WTC11 (cell line): Measurements from ENCODE around the gene ACSS3. TPM values are rescaled to one million over a fixed set of nuclear protein-coding genes. Genes with fewer than 3 reads are reported as not detected.

Experiments
- ATAC-seq: fragments of 200-7000 bp; cut with Tn5 transposase; 2 replicates; pipeline ENCODE4 v1.10.0; 2021; ENCODE audit warnings: mild to moderate bottlenecking, moderate library complexity
- CTCF ChIA-PET: fragments of 300-600 bp; sonication (Branson Sonifier 250); formaldehyde crosslinking; loops from one replicate; lab custom pipeline; 2021; ENCODE audit warnings: antibody characterized with exemption; lab: Charles Lee
- POLR2A ChIA-PET: fragments of 350-600 bp; sonication (Branson Sonifier 250); formaldehyde crosslinking; loops from one replicate; lab custom pipeline; 2021; ENCODE audit warnings: antibody characterized with exemption; lab: Charles Lee
- DNase-seq: peaks from one replicate; pipeline ENCODE4 v3.0.0; 2021; ENCODE audit warnings: low spot score
- H3K27ac Mint-ChIP-seq: 2 replicates; pipeline ENCODE4 v1.8.0; 2021; ENCODE audit warnings: mixed read lengths
- H3K27me3 Mint-ChIP-seq: 2 replicates; pipeline ENCODE4 v1.8.0; 2021; ENCODE audit warnings: low read depth, mild to moderate bottlenecking, moderate library complexity, mixed read lengths
- H3K36me3 Mint-ChIP-seq: 2 replicates; pipeline ENCODE4 v1.8.0; 2021; ENCODE audit warnings: mixed read lengths
- H3K4me1 Mint-ChIP-seq: 2 replicates; pipeline ENCODE4 v1.8.0; 2022; ENCODE audit warnings: mixed read lengths
- H3K4me3 Mint-ChIP-seq: 2 replicates; pipeline ENCODE4 v1.8.0; 2021; ENCODE audit warnings: mild to moderate bottlenecking, moderate library complexity, mixed read lengths
- H3K9me3 Mint-ChIP-seq: 2 replicates; pipeline ENCODE4 v1.8.0; 2021; ENCODE audit warnings: mixed read lengths
- ARID4B ChIP-seq: sonication (generic); formaldehyde crosslinking; IDR thresholded peaks from 2 replicates; pipeline ENCODE4 v1.8.0; 2023; ENCODE audit warnings: missing genetic modification reagents, mild to moderate bottlenecking, borderline replicate concordance
- CBFB ChIP-seq: sonication (generic); formaldehyde crosslinking; IDR thresholded peaks from 2 replicates; pipeline ENCODE4 v1.8.1; 2022; ENCODE audit warnings: mild to moderate bottlenecking, low read depth, missing genetic modification reagents
- CDX4 ChIP-seq: fragments of 250-450 bp; sonication (Bioruptor Pico); IDR thresholded peaks from 2 replicates; pipeline ENCODE4 v1.9.0; 2021; ENCODE audit warnings: moderate library complexity, mild to moderate bottlenecking, inconsistent platforms, borderline replicate concordance
- FOXK1 ChIP-seq: sonication (generic); formaldehyde crosslinking; IDR thresholded peaks from 2 replicates; pipeline ENCODE4 v1.8.0; 2022; ENCODE audit warnings: mild to moderate bottlenecking, moderate library complexity, missing genetic modification reagents
- FOXP1 ChIP-seq: sonication (generic); formaldehyde crosslinking; IDR thresholded peaks from 2 replicates; pipeline ENCODE4 v1.8.0; 2022; ENCODE audit warnings: missing genetic modification reagents, mild to moderate bottlenecking, moderate library complexity, borderline replicate concordance
- FOXP4 ChIP-seq: sonication (generic); formaldehyde crosslinking; IDR thresholded peaks from 2 replicates; pipeline ENCODE4 v1.8.0; 2022; ENCODE audit warnings: mild to moderate bottlenecking, missing genetic modification reagents
- GABPB1 ChIP-seq: sonication (generic); formaldehyde crosslinking; IDR thresholded peaks from 2 replicates; pipeline ENCODE4 v1.8.1; 2023; ENCODE audit warnings: mild to moderate bottlenecking, missing genetic modification reagents
- GRHL2 ChIP-seq: fragments of 250-450 bp; sonication (Bioruptor Pico); IDR thresholded peaks from 2 replicates; pipeline ENCODE4 v1.8.0; 2022; ENCODE audit warnings: mild to moderate bottlenecking, moderate library complexity; ENCODE audit not compliant: insufficient replicate concordance, severe bottlenecking
- GTF2I ChIP-seq: fragments of 250-450 bp; sonication (Bioruptor Pico); conservative IDR thresholded peaks from 2 replicates; pipeline ENCODE4 v1.4.0; 2021; ENCODE audit warnings: mild to moderate bottlenecking
- NFATC4 ChIP-seq: fragments of 250-450 bp; sonication (Bioruptor Pico); IDR thresholded peaks from 2 replicates; pipeline ENCODE4 v1.9.0; 2021; ENCODE audit warnings: mild to moderate bottlenecking
- NR2C2 ChIP-seq: sonication (generic); formaldehyde crosslinking; IDR thresholded peaks from 2 replicates; pipeline ENCODE4 v1.8.0; 2022; ENCODE audit warnings: mild to moderate bottlenecking, missing genetic modification reagents
- NR3C1 ChIP-seq: sonication (generic); formaldehyde crosslinking; conservative IDR thresholded peaks from 2 replicates; pipeline ENCODE4 v1.8.1; 2023; ENCODE audit warnings: low read depth, mild to moderate bottlenecking, missing genetic modification reagents
- OVOL2 ChIP-seq: fragments of 250-450 bp; sonication (Bioruptor Pico); IDR thresholded peaks from 2 replicates; pipeline ENCODE4 v1.9.0; 2021; ENCODE audit warnings: mild to moderate bottlenecking, borderline replicate concordance
- RELA ChIP-seq: sonication (generic); formaldehyde crosslinking; IDR thresholded peaks from 2 replicates; pipeline ENCODE4 v1.8.1; 2022; ENCODE audit warnings: missing genetic modification reagents, mild to moderate bottlenecking, borderline replicate concordance
- ZNF121 ChIP-seq: sonication (generic); formaldehyde crosslinking; IDR thresholded peaks from 2 replicates; pipeline ENCODE4 v1.8.0; 2023; ENCODE audit warnings: missing genetic modification reagents
- ZNF263 ChIP-seq: sonication (generic); formaldehyde crosslinking; IDR thresholded peaks from 2 replicates; pipeline ENCODE4 v1.8.1; 2022; ENCODE audit warnings: low read depth, mild to moderate bottlenecking, moderate library complexity, missing genetic modification reagents
- ZNF423 ChIP-seq: fragments of 250-450 bp; sonication (Bioruptor Pico); IDR thresholded peaks from 2 replicates; pipeline ENCODE4 v2.1.2; 2022; ENCODE audit warnings: mild to moderate bottlenecking, moderate library complexity
- ZNF532 ChIP-seq: fragments of 250-450 bp; sonication (Bioruptor Pico); IDR thresholded peaks from 2 replicates; pipeline ENCODE4 v1.9.0; 2021; ENCODE audit warnings: mild to moderate bottlenecking, borderline replicate concordance
- ZSCAN18 ChIP-seq: fragments of 250-450 bp; sonication (Bioruptor Pico); IDR thresholded peaks from 2 replicates; pipeline ENCODE4 v2.1.2; 2022; ENCODE audit warnings: mild to moderate bottlenecking, moderate library complexity
- total RNA-seq: library from RNA; stranded (reverse); gene quantifications from 3 replicates; pipeline ENCODE4 v1.2.3, GENCODE V29; 2021

Gene ACSS3
- total RNA-seq, 1 experiment from 2014 or later = 18.6 TPM

GRCh38 chr12:81095501-81096232, 17.8 kb downstream of the ACSS3 start:
- POLR2A ChIA-PET = no interaction called here
- ATAC-seq = no peak
- CTCF ChIA-PET = no interaction called here
- Mint-ChIP-seq H3K9me3 (no peaks in the 10 kb centered on the region), H3K27me3 (no peaks in the 10 kb centered on the region)
- no peak for DNase-seq
- TF ChIP-seq NFATC4 (CRISPR knock-in tag) = no peak
- TF ChIP-seq CBFB (CRISPR knock-in tag) = no peak
- TF ChIP-seq ZSCAN18 (CRISPR knock-in tag) = no peak
- TF ChIP-seq OVOL2 (CRISPR knock-in tag) = no peak
- TF ChIP-seq RELA (CRISPR knock-in tag) = no peak
- no peak for TF ChIP-seq FOXK1 (CRISPR knock-in tag)
- TF ChIP-seq NR3C1 = no peak
- no peak for TF ChIP-seq FOXP1 (CRISPR knock-in tag)
- TF ChIP-seq FOXP4 = no peak
- no peak for TF ChIP-seq ZNF121
- TF ChIP-seq NR2C2 (CRISPR knock-in tag) = no peak
- TF ChIP-seq, all 79 proteins: peak for 0
- Mint-ChIP-seq H3K4me3 (no peak overlapping the region), H3K27ac (no peak overlapping the region), H3K4me1 (0 out of 2 replicates have a peak, but pooled peaks cover 2% of the 10 kb centered on the region), H3K36me3 (no peaks in the 10 kb centered on the region)

- no peak overlapping the region for H3K27ac Mint-ChIP-seq
- DNase-seq (no peak), ATAC-seq (no peak)
- H3K4me1 Mint-ChIP-seq = peaks cover 14% of the 10 kb centered on the region
- POLR2A ChIA-PET = no interaction called here
- no peaks in the 10 kb centered on the region for H3K36me3 Mint-ChIP-seq
- H3K27me3 Mint-ChIP-seq = no peaks in the 10 kb centered on the region
- CTCF ChIA-PET = interaction anchor here (1.3 kb wide), 1 partner anchor 23 kb away, joined by 5 read pairs; no protein-coding TSS in a partner anchor
- H3K4me3 Mint-ChIP-seq = no peak overlapping the region
- no peaks in the 10 kb centered on the region for H3K9me3 Mint-ChIP-seq
- TF ChIP-seq ZNF423 (CRISPR knock-in tag) = no peak
- no peak for TF ChIP-seq ARID4B (CRISPR knock-in tag)
- no peak for TF ChIP-seq RELA (CRISPR knock-in tag)
- TF ChIP-seq ZNF263 (CRISPR knock-in tag) = no peak
- no peak for TF ChIP-seq FOXP1 (CRISPR knock-in tag)
- TF ChIP-seq ZNF532 (CRISPR knock-in tag) = no peak
- TF ChIP-seq ZSCAN18 (CRISPR knock-in tag) = no peak
- TF ChIP-seq GTF2I (CRISPR knock-in tag) = no peak
- no peak for TF ChIP-seq GRHL2 (CRISPR knock-in tag)
- TF ChIP-seq GABPB1 (CRISPR knock-in tag) = no peak
- TF ChIP-seq CDX4 (CRISPR knock-in tag) = no peak
Measured at GRCh38 chr12:81105687-81106086, 27.8 kb downstream of the ACSS3 start.
